MM.1S (cell line): ENCODE results near the gene RNF130.

Source experiments
- DNase-seq: peaks from one replicate; pipeline ENCODE4 v3.0.0-alpha.2; 2015
- H2AFZ ChIP-seq: fragments of 300-600 bp; sonication (generic); 2 replicates; pipeline ENCODE4 v1.6.0; 2016; ENCODE audit warnings: antibody characterized with exemption, low read length
- H3F3A ChIP-seq: fragments of 300-600 bp; sonication (generic); 2 replicates; pipeline ENCODE4 v1.6.1; 2016; ENCODE audit warnings: mild to moderate bottlenecking, antibody characterized with exemption, low read length, moderate library complexity, mixed read lengths; ENCODE audit not compliant: insufficient read depth
- H3K27ac ChIP-seq: fragments of 300-600 bp; sonication (generic); 2 replicates; pipeline ENCODE4 v1.5.1; 2016; ENCODE audit warnings: mild to moderate bottlenecking, low read length
- H3K27me3 ChIP-seq: fragments of 300-600 bp; sonication (generic); replicated peaks from 2 replicates; pipeline ENCODE4 v1.6.0; 2016; ENCODE audit warnings: low read length; ENCODE audit not compliant: insufficient read depth
- H3K36me3 ChIP-seq: fragments of 300-600 bp; sonication (generic); replicated peaks from 2 replicates; pipeline ENCODE4 v1.6.1; 2016; ENCODE audit warnings: mild to moderate bottlenecking, low read length, mixed read lengths; ENCODE audit not compliant: insufficient read depth
- H3K4me1 ChIP-seq: fragments of 300-600 bp; sonication (generic); 2 replicates; pipeline ENCODE4 v1.6.1; 2016; ENCODE audit warnings: low read length, mixed read lengths
- H3K4me2 ChIP-seq: fragments of 300-600 bp; sonication (generic); 2 replicates; pipeline ENCODE4 v1.6.0; 2016; ENCODE audit warnings: low read depth, low read length
- H3K4me3 ChIP-seq: fragments of 300-600 bp; sonication (generic); 2 replicates; pipeline ENCODE4 v1.5.1; 2016; ENCODE audit warnings: low read length, mixed read lengths
- H3K79me2 ChIP-seq: fragments of 300-600 bp; sonication (generic); 2 replicates; pipeline ENCODE4 v1.6.1; 2016; ENCODE audit warnings: mixed run types, low read length, mixed read lengths
- H3K9ac ChIP-seq: fragments of 300-600 bp; sonication (generic); 2 replicates; pipeline ENCODE4 v1.6.1; 2016; ENCODE audit warnings: low read length, mixed read lengths
- H3K9me2 ChIP-seq: fragments of 300-600 bp; sonication (generic); replicated peaks from 2 replicates; pipeline ENCODE4 v1.6.1; 2016; ENCODE audit warnings: mild to moderate bottlenecking, low read length, mixed read lengths; ENCODE audit not compliant: insufficient read depth
- H3K9me3 ChIP-seq: fragments of 300-600 bp; sonication (generic); replicated peaks from 2 replicates; pipeline ENCODE4 v1.6.1; 2016; ENCODE audit warnings: mild to moderate bottlenecking, low read length, mixed read lengths; ENCODE audit not compliant: insufficient read depth
- H4K20me1 ChIP-seq: fragments of 300-600 bp; sonication (generic); 2 replicates; pipeline ENCODE4 v1.6.1; 2016; ENCODE audit warnings: mild to moderate bottlenecking, low read length, moderate library complexity, mixed read lengths; ENCODE audit not compliant: insufficient read depth
- CTCF ChIP-seq: fragments of 300-600 bp; sonication (generic); IDR thresholded peaks from 2 replicates; pipeline ENCODE4 v1.5.1; 2016; ENCODE audit warnings: antibody characterized with exemption, low read length, mixed read lengths
- EZH2 ChIP-seq: fragments of 300-600 bp; sonication (generic); optimal IDR thresholded peaks from 2 replicates; pipeline ENCODE3; 2017; ENCODE audit warnings: low read depth, mild to moderate bottlenecking, antibody characterized with exemption, low read length, mixed read lengths
- EZH2phosphoT487 ChIP-seq: fragments of 300-600 bp; sonication (generic); IDR thresholded peaks from 2 replicates; pipeline ENCODE4 v1.6.1; 2018; ENCODE audit warnings: antibody characterized with exemption, low read length

RNF130 gene

GRCh38 chr5:180035206-180035931, 36.2 kb downstream of the RNF130 start:
- H3K27ac ChIP-seq: no peak overlapping the region
- H3K9me3 ChIP-seq: no peaks in the 10 kb centered on the region
- H3K27me3 ChIP-seq: no peaks in the 10 kb centered on the region
- no peaks in the 10 kb centered on the region for H3K79me2 ChIP-seq
- no peaks in the 10 kb centered on the region for H3F3A ChIP-seq
- H3K36me3 ChIP-seq: no peaks in the 10 kb centered on the region
- H2AFZ ChIP-seq: no peak overlapping the region
- no peak overlapping the region for H3K4me2 ChIP-seq
- no peaks in the 10 kb centered on the region for H4K20me1 ChIP-seq
- H3K4me3 ChIP-seq: no peak overlapping the region
- no peaks in the 10 kb centered on the region for H3K9me2 ChIP-seq
- no peak for DNase-seq
- H3K9ac ChIP-seq: no peak overlapping the region
- TF ChIP-seq EZH2 (no peak), CTCF (no peak), EZH2phosphoT487 (no peak)
- H3K4me1 ChIP-seq: no peaks in the 10 kb centered on the region

- Histone ChIP-seq H3K27me3 (no peaks in the 10 kb centered on the region), H3K4me1 (no peaks in the 10 kb centered on the region), H3F3A (no peaks in the 10 kb centered on the region), H3K9ac (no peak overlapping the region), H4K20me1 (no peaks in the 10 kb centered on the region), H3K4me2 (no peak overlapping the region), H3K9me3 (no peaks in the 10 kb centered on the region), H3K9me2 (no peaks in the 10 kb centered on the region), H3K79me2 (no peaks in the 10 kb centered on the region), H3K36me3 (no peaks in the 10 kb centered on the region), H2AFZ (no peak overlapping the region), H3K4me3 (no peak overlapping the region), H3K27ac (no peak overlapping the region)
- no peak for TF ChIP-seq EZH2
- DNase-seq: no peak
These were observed 37.0 kb downstream of the RNF130 start for GRCh38 chr5:180034564-180034963.

- no peaks in the 10 kb centered on the region for H3K9me3 ChIP-seq
- no peaks in the 10 kb centered on the region for H4K20me1 ChIP-seq
- H3K4me2 ChIP-seq: no peak overlapping the region
- H3K36me3 ChIP-seq: no peaks in the 10 kb centered on the region
- no peaks in the 10 kb centered on the region for H3K79me2 ChIP-seq
- no peak overlapping the region for H2AFZ ChIP-seq
- TF ChIP-seq EZH2phosphoT487 (no peak), EZH2 (no peak), CTCF (no peak)
- peaks cover 13% of the 10 kb centered on the region; the same call in 1 of the 2 replicates for H3K4me1 ChIP-seq
- DNase-seq: no peak
- no peak overlapping the region for H3K27ac ChIP-seq
- H3K9me2 ChIP-seq: no peaks in the 10 kb centered on the region
- no peak overlapping the region for H3K4me3 ChIP-seq
- H3K27me3 ChIP-seq: no peaks in the 10 kb centered on the region
- H3F3A ChIP-seq: no peaks in the 10 kb centered on the region
- H3K9ac ChIP-seq: no peak overlapping the region
These were observed 44.0 kb downstream of the RNF130 start for GRCh38 chr5:180027459-180028089.
